AG04449 (cell line): ENCODE data around the gene NELFE.
A peak's percentile ranks its signal among the peaks of the same experiment; 100 is the strongest.
"Not testable (repeated sequence)": the region's sequence is repeated elsewhere in the genome, so short reads cannot be mapped to it uniquely, and the experiment has no call there.

Experiments used
- CTCF ChIA-PET: fragments of 350-600 bp; formaldehyde crosslinking; extraction: SDS; loops from one replicate; lab custom pipeline; 2021; ENCODE audit warnings: antibody characterized with exemption; lab: Yijun Ruan, JAX
- POLR2A ChIA-PET: fragments of 400-600, 350-600 bp; formaldehyde crosslinking; extraction: SDS; loops from one replicate; lab custom pipeline; 2020; ENCODE audit warnings: antibody characterized with exemption, inconsistent platforms; lab: Yijun Ruan, JAX
- DNase-seq: peaks from one replicate; pipeline ENCODE4 v3.0.0-alpha.2; 2010; ENCODE audit warnings: low read depth, low spot score
- H3K4me3 ChIP-seq: 2 replicates; pipeline ENCODE4 v1.5.1; 2011; ENCODE audit warnings: low read depth, mild to moderate bottlenecking, control low read depth, low read length
- TF ChIP-seq, protein P1 (sequence below): IDR thresholded peaks from one replicate; pipeline ENCODE4 v1.5.1; 2011; ENCODE audit warnings: mild to moderate bottlenecking, moderate library complexity, low read length, control low read depth, inconsistent platforms; ENCODE audit not compliant: insufficient read depth; ENCODE audit errors: missing control alignments

The NELFE gene

GRCh38 chr6:31980998-31981397, 22.2 kb upstream of the NELFE start:
- DNase-seq, POLR2A ChIA-PET, CTCF ChIA-PET, H3K4me3 ChIP-seq: not testable (repeated sequence)

DNA sequence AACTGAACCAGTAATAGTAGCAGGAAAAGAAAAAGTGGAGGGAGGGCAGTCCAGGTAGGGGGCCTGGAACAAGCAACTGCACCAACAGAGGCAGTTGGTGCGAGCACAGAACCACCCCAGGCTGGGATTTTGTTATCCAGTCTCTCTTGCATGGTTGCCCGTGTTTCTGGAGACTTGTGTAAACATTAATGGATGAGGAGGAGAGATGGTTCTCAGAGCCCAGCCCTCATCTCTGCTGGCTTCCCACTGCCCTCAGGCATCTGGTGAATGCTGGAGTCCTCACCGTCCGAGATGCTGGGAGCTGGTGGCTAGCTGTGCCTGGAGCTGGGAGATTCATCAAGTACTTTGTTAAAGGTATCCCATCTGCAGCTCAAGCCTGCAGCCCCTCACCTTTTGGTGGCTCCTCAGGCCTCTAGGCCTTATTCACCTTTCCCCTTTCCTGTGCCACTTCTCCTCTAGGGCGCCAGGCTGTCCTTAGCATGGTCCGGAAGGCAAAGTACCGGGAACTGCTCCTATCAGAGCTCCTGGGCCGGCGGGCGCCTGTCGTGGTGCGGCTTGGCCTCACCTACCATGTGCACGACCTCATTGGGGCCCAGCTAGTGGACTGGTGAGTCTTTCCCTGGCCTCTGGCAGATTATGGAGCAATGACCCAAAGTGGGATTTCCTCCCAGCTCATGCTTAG, 21.6 kb upstream of the NELFE start:
- CTCF ChIA-PET, DNase-seq, H3K4me3 ChIP-seq: not testable (repeated sequence)
- POLR2A ChIA-PET: interaction anchor here (1.2 kb wide), 1 partner anchor 33 kb away, joined by 4 read pairs; no protein-coding TSS in a partner anchor

GRCh38 chr6:31979238-31979898, 20.6 kb upstream of the NELFE start:
- DNase-seq: no peak
- ChIA-PET CTCF (interaction anchor here (1.5 kb wide), 1 partner anchor 20 kb away, joined by 4 read pairs; the partner anchor contains the start of gene SKIC2), POLR2A (interaction anchor here (1.2 kb wide), 1 partner anchor 34 kb away, joined by 4 read pairs; no protein-coding TSS in a partner anchor)
- TF ChIP-seq, protein P1, sequence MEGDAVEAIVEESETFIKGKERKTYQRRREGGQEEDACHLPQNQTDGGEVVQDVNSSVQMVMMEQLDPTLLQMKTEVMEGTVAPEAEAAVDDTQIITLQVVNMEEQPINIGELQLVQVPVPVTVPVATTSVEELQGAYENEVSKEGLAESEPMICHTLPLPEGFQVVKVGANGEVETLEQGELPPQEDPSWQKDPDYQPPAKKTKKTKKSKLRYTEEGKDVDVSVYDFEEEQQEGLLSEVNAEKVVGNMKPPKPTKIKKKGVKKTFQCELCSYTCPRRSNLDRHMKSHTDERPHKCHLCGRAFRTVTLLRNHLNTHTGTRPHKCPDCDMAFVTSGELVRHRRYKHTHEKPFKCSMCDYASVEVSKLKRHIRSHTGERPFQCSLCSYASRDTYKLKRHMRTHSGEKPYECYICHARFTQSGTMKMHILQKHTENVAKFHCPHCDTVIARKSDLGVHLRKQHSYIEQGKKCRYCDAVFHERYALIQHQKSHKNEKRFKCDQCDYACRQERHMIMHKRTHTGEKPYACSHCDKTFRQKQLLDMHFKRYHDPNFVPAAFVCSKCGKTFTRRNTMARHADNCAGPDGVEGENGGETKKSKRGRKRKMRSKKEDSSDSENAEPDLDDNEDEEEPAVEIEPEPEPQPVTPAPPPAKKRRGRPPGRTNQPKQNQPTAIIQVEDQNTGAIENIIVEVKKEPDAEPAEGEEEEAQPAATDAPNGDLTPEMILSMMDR: no peak
- H3K4me3 ChIP-seq: no peak overlapping the region

- DNase-seq: no peak
- H3K4me3 ChIP-seq: no peak overlapping the region
- ChIA-PET POLR2A (no interaction called here), CTCF (interaction anchor here (1.5 kb wide), 1 partner anchor 19 kb away, joined by 4 read pairs; the partner anchor contains the start of gene SKIC2)
- TF ChIP-seq, protein P1: no peak
Measured at GRCh38 chr6:31978831-31979230, 20.1 kb upstream of the NELFE start.

DNA sequence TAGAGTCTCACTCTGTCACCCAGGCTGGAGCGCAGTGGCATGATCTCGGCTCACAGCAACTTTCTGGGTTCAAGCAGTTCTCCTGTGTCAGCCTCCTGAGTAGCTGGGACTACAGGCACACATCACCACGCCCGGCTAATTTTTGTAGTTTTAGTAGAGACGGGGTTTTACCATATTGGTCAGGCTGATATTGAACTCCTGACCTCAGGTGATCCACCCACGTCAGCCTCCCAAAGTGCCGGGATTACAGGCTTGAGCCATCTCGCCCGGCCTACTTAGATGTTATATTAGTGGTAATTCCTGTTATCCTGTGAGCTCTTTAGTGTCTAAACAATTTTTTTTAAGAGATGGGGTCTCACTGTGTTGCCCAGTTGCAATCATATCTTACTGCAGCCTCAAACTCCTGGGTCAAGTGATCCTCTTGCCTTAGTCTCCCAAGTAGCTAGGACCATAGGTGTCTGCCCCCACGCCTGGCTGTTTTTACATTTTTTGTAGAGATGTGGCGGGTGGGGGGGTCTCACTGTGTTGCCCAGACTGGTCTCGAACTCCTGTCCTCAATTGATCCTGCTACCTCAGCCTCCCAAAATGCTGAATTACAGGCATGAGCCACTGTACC, 19.2 kb upstream of the NELFE start:
- ChIA-PET POLR2A (no interaction called here), CTCF (no interaction called here)
- TF ChIP-seq, protein P1: no peak
- DNase-seq: no peak
- no peak overlapping the region for H3K4me3 ChIP-seq

DNA sequence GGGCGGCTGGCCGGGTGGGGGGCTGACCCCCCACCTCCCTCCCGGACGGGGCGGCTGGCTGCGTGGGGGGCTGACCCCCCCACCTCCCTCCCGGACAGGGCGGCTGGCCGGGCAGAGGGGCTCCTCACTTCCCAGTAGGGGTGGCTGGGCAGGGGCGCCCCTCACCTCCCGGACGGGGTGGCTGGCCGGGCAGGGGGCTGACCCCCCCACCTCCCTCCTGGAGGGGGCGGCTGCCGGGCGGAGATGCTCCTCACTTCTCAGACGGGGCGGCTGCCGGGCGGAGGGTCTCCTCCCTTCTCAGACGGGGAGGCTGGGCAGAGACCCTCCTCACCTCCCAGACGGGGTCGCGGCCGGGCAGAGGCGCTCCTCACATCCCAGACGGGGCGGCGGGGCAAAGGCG, 17.3 kb upstream of the NELFE start:
- CTCF ChIA-PET, POLR2A ChIA-PET, H3K4me3 ChIP-seq, DNase-seq: not testable (repeated sequence)

DNA sequence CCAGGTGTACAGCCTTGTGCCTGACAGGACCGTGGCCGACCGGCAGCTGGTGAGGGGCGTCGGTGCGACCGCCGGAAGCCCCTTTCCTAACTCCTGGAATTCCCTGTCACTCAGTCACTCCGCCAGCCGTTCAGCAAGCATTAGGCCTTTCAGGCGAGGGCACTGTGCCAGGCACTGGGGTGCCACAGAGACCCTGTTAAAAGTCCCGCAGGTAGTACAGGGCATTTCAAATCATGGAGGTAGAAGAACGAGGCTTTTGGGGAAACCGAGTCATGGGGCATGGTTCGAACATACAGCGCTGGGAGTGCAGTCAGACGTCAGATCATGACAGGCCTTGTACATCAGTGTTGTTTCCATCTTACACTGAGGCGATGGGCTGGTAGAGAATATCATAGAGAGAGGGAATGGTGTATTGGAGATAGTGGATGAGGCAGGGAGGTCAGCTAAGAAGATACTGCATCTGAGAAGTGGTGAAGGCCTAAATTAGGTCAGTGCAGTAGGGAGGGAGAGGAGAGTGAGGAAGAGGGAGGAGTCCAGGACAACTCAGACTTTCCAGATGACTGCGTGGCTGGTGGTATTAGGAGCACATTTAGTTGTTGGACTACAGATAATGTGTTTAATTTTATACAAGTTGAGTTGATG, 14.1 kb upstream of the NELFE start:
- ChIA-PET POLR2A (interaction anchor here (0.9 to 2.1 kb wide), 6 partner anchors 11 to 224 kb away, joined by 3 to 16 read pairs (median 5); partner anchors contain the start of genes ATF6B, NELFE and SKIC2), CTCF (interaction anchor here (1.1 to 1.8 kb wide), 3 partner anchors 9 to 21 kb away, joined by 3 to 5 read pairs (median 4); partner anchors contain the start of gene SKIC2)
- H3K4me3 ChIP-seq: peak overlapping the region; percentile 98
- DNase-seq: no peak
- TF ChIP-seq, protein P1: no peak
